NOMO-1 (cell line): ENCODE results near the gene SLC4A8.
"Not testable (repeated sequence)": the region's sequence is repeated elsewhere in the genome, so short reads cannot be mapped to it uniquely, and the experiment has no call there.

Experiments
- DNase-seq, 2 experiments: peaks; one replicate each; lab custom pipeline; 2025; ENCODE audit not compliant: unreplicated experiment in 2 of 2; lab: John Stamatoyannopoulos, UW

The SLC4A8 gene

DNA sequence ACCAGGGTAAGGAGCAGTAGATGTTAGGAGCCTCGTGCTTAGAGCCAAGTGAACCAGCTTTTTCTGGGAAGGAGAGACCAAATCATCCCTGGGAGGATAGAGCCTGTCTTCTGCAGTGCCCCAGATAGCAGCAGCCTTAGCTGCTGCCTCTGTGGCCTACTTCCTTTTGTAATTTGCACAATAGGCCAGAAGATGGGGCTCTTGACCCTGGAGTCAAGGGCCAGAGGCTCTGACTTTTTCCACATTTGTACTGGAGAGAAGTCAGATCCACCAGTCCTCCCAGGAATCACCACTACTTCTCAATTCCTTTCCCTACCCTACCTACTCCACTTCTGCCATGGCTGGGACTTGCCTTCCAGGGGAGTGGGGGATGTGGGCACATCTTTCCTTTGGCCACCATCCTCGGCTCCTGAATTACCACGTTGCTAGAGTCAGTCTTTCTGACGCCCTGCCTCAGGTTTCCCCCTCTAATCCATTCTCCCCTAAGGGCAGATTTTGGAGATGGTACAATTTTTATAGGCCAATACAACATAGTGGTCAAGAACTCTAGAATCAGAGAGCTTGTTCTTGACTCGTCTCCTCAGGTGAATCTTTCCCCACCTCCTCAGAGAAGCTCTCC lies 3.3 kb upstream of the SLC4A8 start:
- peak; percentile 42 to 45 for DNase-seq

GRCh38 chr12:51424094-51424661 lies 453 bp upstream of the SLC4A8 start:
- DNase-seq: no peak

- DNase-seq: no peak
Measured at GRCh38 chr12:51428256-51428655, 3.6 kb downstream of the SLC4A8 start.

DNA sequence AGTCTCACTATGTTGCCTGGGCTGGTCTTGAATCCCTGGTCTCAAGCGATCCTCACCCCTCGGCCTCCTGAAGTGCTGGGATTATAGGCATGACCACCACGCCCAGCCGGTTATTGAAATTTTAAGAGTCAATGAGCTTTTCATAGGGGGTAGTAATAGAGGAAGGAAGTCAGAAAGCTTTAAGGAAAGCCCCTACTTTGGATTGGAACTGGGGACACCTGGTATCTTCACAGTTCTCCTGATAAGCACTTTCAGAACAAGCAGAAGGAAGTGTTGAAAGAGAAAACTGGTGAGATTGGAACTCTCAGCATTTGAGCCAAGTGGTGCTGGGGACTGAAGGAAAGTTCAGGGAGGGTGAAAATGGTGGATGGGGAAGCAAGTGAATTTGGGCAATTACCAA lies 5.1 kb downstream of the SLC4A8 start:
- no peak for DNase-seq

- DNase-seq: no peak
Measured at GRCh38 chr12:51430196-51430895, 5.7 kb downstream of the SLC4A8 start.

GRCh38 chr12:51432921-51433320 lies 8.3 kb downstream of the SLC4A8 start:
- DNase-seq: no peak

GRCh38 chr12:51434305-51434704 lies 9.7 kb downstream of the SLC4A8 start:
- no peak for DNase-seq

GRCh38 chr12:51437431-51437830 lies 12.8 kb downstream of the SLC4A8 start:
- no peak for DNase-seq

DNA sequence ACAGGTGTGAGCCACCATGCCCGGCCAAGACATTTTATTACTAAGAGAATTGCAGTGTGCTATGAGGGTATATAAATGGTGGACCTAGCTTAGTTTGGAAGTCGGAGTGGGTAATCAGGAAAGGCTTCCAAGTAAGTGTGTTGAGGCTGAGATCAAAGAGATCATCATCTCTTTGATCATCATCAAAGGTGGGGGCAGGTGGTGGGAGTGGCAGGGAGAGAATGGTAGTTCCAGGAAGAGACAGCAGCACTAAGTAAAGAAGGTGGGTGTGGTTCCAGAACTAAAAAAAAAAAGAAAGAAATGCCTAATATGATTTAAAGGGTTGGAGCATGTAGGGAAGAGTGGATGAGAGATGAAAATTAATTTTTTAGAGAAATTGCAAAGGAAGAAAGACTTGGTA lies 14.7 kb downstream of the SLC4A8 start:
- DNase-seq: no peak

- DNase-seq: no peak
Measured at GRCh38 chr12:51441583-51441982, 17.0 kb downstream of the SLC4A8 start.

- no peak for DNase-seq
Measured at GRCh38 chr12:51442324-51442723, 17.7 kb downstream of the SLC4A8 start.

DNA sequence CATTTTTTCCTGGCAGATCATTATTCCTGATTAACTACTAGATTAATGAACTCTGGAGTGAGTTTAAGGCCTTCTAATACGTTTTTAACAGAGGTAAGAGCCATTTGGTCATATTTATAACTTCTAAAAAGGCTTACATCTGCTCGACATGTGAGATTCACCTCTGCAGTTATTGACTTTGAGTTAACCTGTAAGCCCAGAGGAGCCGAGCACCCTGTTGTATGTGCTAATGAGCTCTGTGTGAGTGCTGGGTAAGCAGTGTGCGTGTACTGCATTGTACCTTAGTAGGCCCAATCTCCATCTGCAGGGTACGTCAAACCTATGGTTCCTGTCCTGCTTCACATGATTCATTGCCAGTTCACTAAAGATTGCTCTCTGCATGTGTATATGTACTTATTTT lies 18.9 kb downstream of the SLC4A8 start:
- DNase-seq: no peak

GRCh38 chr12:51448618-51449256 lies 24.1 kb downstream of the SLC4A8 start:
- peak in 1 of 2 experiments; percentile 5 for DNase-seq

GRCh38 chr12:51449580-51450246 lies 25.1 kb downstream of the SLC4A8 start:
- DNase-seq: no peak

DNA sequence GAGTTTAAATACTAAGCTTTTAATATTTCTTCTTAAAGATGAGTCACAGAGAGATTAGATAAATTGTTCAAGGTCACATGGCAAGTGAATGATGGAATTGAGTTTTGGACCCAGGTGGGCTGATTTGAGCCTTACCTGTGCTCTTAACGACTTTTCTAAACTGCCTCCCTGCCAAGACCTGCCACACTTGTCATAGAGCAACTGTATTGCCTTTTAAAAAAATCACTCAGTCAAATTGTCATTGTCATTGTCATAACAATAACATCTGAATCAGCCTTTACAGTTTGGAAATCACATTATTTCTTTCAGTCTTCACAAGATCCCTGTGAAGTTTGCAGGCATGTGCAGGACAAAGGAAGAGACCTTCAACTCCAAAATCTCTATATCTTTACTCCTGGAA lies 25.7 kb downstream of the SLC4A8 start:
- no peak for DNase-seq

DNA sequence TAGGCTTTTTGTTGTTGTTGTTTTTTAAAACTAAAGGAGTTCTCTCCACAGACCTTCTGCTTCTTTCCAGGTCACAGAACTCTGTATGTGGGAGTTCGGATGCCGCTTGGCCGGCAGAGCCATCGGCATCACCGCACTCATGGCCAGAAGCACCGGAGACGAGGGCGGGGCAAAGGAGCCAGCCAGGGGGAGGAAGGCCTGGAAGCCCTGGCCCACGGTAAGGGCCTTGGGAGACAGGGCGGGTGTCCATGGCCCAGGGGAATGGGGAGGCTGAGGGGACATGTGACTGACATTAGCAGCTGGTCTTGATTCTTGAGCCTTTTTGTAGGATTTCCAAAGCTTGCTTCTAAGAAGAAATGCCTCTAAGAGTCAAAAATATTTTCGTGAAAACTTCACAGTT lies 26.2 kb downstream of the SLC4A8 start:
- DNase-seq: no peak

- not testable (repeated sequence) for DNase-seq
Measured at GRCh38 chr12:51454016-51454415, 29.4 kb downstream of the SLC4A8 start.

DNA sequence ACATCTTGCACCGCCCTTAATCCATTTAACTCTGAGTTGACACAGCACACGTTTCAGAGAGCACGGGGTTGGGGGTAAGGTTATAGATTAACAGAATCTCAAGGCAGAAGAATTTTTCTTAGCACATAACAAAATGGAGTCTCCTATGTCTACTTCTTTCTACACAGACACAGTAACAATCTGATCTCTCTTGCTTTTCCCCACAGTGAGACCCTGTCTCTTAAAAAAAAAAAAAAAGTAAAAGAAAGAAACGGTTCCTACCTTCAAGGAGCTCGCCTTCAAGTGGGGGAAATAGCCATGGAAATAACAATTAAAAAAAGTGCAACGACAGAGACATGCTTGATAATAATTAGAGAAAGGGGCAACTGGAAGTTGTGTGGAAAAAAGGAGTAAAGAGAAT lies 30.4 kb downstream of the SLC4A8 start:
- DNase-seq: not testable (repeated sequence)

DNA sequence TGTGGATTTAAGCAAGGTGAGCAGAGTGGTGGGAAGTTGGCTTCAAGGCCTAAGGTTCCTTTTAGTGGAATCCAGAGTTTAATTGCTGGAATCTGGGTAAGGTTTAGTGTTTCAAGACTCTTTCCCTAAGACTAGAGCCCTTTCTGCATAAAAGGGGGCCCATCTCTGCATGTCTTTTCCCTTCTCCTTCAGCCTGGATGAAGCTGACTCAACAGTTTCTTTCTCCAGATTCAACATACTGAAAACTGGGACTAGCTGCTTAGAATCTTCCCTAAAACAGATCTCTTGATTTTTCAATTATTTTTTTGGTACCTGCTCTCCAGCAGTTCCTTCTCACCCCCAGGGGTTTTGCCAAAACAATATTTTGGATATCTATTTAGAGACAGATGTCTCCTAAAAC lies 34.0 kb downstream of the SLC4A8 start:
- DNase-seq: no peak

GRCh38 chr12:51460519-51460918 lies 35.9 kb downstream of the SLC4A8 start:
- DNase-seq: no peak

GRCh38 chr12:51465491-51465890 lies 40.9 kb downstream of the SLC4A8 start:
- DNase-seq: peak in 1 of 2 experiments; percentile 18
